Measurements from ENCODE around the gene ATRAID. TPM values are rescaled to one million over a fixed set of nuclear protein-coding genes. Genes with fewer than 3 reads are reported as not detected.
"Not testable (repeated sequence)": the region's sequence is repeated elsewhere in the genome, so short reads cannot be mapped to it uniquely, and the experiment has no call there.

ATRAID gene
- total and polyA plus RNA-seq, 3 donors from 2014 or later, result 263 to 323 (median 295) TPM

GRCh38 chr2:27170581-27171337 is 41.1 kb upstream of the ATRAID start:
- H3K27me3 ChIP-seq, result no peaks in the 10 kb centered on the region
- H3K4me1 ChIP-seq, result peaks cover 10% of the 10 kb centered on the region
- WGBS, 2 donors, result 43 to 49% methylated on average over 6 of the region's 6 CpGs
- H3K4me3 ChIP-seq, result no peak overlapping the region
- TF ChIP-seq CTCF (IDR thresholded peaks at IDR 0.05) (no peak), POLR2A (IDR thresholded peaks at IDR 0.05) (no peak)
- intact Hi-C loops (cut with DNase I; ENCODE audit: low total_unique reads), result no loop called here
- H3K9me3 ChIP-seq, result no peaks in the 10 kb centered on the region
- peak overlapping the region; percentile 22 to 33 for H3K27ac ChIP-seq
- DNase-seq, result no peak
- no peaks in the 10 kb centered on the region for H3K36me3 ChIP-seq (ENCODE audit: low read depth, missing control alignments)

GRCh38 chr2:27171351-27171848 is 40.4 kb upstream of the ATRAID start:
- no peaks in the 10 kb centered on the region for H3K9me3 ChIP-seq

GRCh38 chr2:27174638-27175037 is 37.2 kb upstream of the ATRAID start:
- H3K27me3 ChIP-seq, result no peaks in the 10 kb centered on the region
- no peaks in the 10 kb centered on the region for H3K36me3 ChIP-seq (ENCODE audit: low read depth, missing control alignments)
- no peak overlapping the region for H3K27ac ChIP-seq
- peaks cover 11% of the 10 kb centered on the region for H3K4me1 ChIP-seq
- H3K9me3 ChIP-seq, result no peaks in the 10 kb centered on the region
- no peak overlapping the region for H3K4me3 ChIP-seq
- TF ChIP-seq POLR2A (IDR thresholded peaks at IDR 0.05), result no peak
- TF ChIP-seq CTCF (IDR thresholded peaks at IDR 0.05), result no peak
- 90 to 91% methylated on average over 5 to 6 of the region's 6 CpGs for whole genome bisulfite sequencing, 2 donors
- intact Hi-C loops (cut with DNase I; ENCODE audit: low total_unique reads), result no loop called here
- DNase-seq, result no peak

More at GRCh38 chr2:27171351-27171848, 40.4 kb upstream of the ATRAID start:
- TF ChIP-seq POLR2A (IDR thresholded peaks at IDR 0.05), result no peak
- TF ChIP-seq CTCF (IDR thresholded peaks at IDR 0.05), result no peak
- 85 to 86% methylated on average over 8 of the region's 8 CpGs for WGBS, 2 donors
- intact Hi-C loops (cut with DNase I; ENCODE audit: low total_unique reads), result no loop called here
- no peaks in the 10 kb centered on the region for H3K27me3 ChIP-seq
- peaks cover 10% of the 10 kb centered on the region for H3K4me1 ChIP-seq
- H3K36me3 ChIP-seq (ENCODE audit: low read depth, missing control alignments), result no peaks in the 10 kb centered on the region
- H3K27ac ChIP-seq, result no peak overlapping the region
- no peak for DNase-seq
- H3K4me3 ChIP-seq, result no peak overlapping the region

GRCh38 chr2:27175330-27175729 is 36.5 kb upstream of the ATRAID start:
- no peak overlapping the region for H3K27ac ChIP-seq
- no peak for TF ChIP-seq CTCF (IDR thresholded peaks at IDR 0.05)
- TF ChIP-seq POLR2A (IDR thresholded peaks at IDR 0.05), result no peak
- no peaks in the 10 kb centered on the region for H3K9me3 ChIP-seq
- no peaks in the 10 kb centered on the region for H3K36me3 ChIP-seq (ENCODE audit: low read depth, missing control alignments)
- no peak overlapping the region for H3K4me3 ChIP-seq
- 59 to 64% methylated on average over 8 of the region's 8 CpGs for WGBS, 2 donors
- peak; percentile 50 for DNase-seq
- H3K4me1 ChIP-seq, result peaks cover 9% of the 10 kb centered on the region
- intact Hi-C loops (cut with DNase I; ENCODE audit: low total_unique reads), result no loop called here
- H3K27me3 ChIP-seq, result no peaks in the 10 kb centered on the region

- H3K36me3 ChIP-seq (ENCODE audit: low read depth, missing control alignments); H3K4me1 ChIP-seq; H3K4me3 ChIP-seq; DNase-seq; H3K27ac ChIP-seq; intact Hi-C loops (cut with DNase I; ENCODE audit: low total_unique reads); H3K27me3 ChIP-seq; H3K9me3 ChIP-seq: not testable (repeated sequence)
- 90 to 97% methylated on average over 4 of the region's 4 CpGs for WGBS, 2 donors
Measured at GRCh38 chr2:27175781-27176180, 36.1 kb upstream of the ATRAID start.
